Breast epithelium (tissue), 3 donors: Measurements from ENCODE around the gene IKZF3.
A peak's percentile ranks its signal among the peaks of the same experiment; 100 is the strongest.

Experiments used
- CTCF ChIP-seq, 3 donors: fragments of 450-650 bp; IDR thresholded peaks; one replicate each; pipeline ENCODE4 v1.5.1; 2016 to 2017; ENCODE audit warnings: antibody characterized with exemption in 3 of 3, mild to moderate bottlenecking in 3 of 3, moderate library complexity in 3 of 3
- POLR2A ChIP-seq: fragments of 450-650 bp; IDR thresholded peaks from one replicate; pipeline ENCODE4 v1.6.1; 2016; ENCODE audit warnings: antibody characterized with exemption, mild to moderate bottlenecking, moderate library complexity
- POLR2AphosphoS5 ChIP-seq, 3 donors: sonication (generic); formaldehyde crosslinking; IDR thresholded peaks; one replicate each; pipeline ENCODE4 v1.6.1; 2017; ENCODE audit warnings: antibody characterized with exemption in 3 of 3

GRCh38 chr17:39737760-39738567 lies 126.1 kb downstream of the IKZF3 start, which contains the start of gene GRB7:
- TF ChIP-seq CTCF (IDR thresholded peaks at IDR 0.05) (no peak), POLR2AphosphoS5 (IDR thresholded peaks at IDR 0.05) (peak; percentile 9 to 77 (median 35)), POLR2A (peak; percentile 54)
